ENCODE data around the gene SEC22A. TPM values are rescaled to one million over a fixed set of nuclear protein-coding genes. Genes with fewer than 3 reads are reported as not detected.

Gene SEC22A
- total RNA-seq, 2 donors from 2014 or later: 26.8 to 34.9 TPM

DNA sequence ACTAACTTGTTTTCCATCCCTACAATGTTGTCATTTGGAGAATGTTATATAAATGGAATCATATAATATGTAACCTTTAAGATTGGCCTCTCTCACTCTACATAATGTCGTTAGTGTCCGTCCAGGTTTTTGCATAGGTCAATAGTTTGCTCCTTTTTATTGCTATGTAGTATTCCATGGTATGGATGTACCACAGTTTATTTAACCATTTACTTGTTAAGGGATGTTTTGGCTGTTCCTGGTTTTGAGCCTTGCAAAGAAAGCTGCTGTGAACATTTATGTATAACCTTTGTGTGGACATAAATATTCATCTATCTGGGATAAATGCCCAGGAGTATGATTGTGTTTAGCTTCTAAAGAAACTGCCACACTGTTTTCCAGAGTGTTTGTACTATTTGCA, 34.1 kb upstream of the SEC22A start:
- Histone ChIP-seq H3K36me3 (no peaks in the 10 kb centered on the region), H3K9me3 (no peaks in the 10 kb centered on the region), H3K27me3 (replicated peaks; ENCODE audit: insufficient read depth) (no peaks in the 10 kb centered on the region), H3K4me3 (no peak overlapping the region), H3K4me1 (replicated peaks) (no peaks in the 10 kb centered on the region), H3K27ac (no peak overlapping the region)
- TF ChIP-seq, protein P1, sequence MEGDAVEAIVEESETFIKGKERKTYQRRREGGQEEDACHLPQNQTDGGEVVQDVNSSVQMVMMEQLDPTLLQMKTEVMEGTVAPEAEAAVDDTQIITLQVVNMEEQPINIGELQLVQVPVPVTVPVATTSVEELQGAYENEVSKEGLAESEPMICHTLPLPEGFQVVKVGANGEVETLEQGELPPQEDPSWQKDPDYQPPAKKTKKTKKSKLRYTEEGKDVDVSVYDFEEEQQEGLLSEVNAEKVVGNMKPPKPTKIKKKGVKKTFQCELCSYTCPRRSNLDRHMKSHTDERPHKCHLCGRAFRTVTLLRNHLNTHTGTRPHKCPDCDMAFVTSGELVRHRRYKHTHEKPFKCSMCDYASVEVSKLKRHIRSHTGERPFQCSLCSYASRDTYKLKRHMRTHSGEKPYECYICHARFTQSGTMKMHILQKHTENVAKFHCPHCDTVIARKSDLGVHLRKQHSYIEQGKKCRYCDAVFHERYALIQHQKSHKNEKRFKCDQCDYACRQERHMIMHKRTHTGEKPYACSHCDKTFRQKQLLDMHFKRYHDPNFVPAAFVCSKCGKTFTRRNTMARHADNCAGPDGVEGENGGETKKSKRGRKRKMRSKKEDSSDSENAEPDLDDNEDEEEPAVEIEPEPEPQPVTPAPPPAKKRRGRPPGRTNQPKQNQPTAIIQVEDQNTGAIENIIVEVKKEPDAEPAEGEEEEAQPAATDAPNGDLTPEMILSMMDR (IDR thresholded peaks at IDR 0.05): no peak
- TF ChIP-seq POLR2AphosphoS5 (IDR thresholded peaks at IDR 0.05) (no peak), POLR2A (IDR thresholded peaks at IDR 0.05) (no peak)
- WGBS: 94% methylated on average over 2 of the region's 2 CpGs
- intact Hi-C loops (cut with DNase I): no loop called here
- no peak for DNase-seq (ENCODE audit: low spot score)

DNA sequence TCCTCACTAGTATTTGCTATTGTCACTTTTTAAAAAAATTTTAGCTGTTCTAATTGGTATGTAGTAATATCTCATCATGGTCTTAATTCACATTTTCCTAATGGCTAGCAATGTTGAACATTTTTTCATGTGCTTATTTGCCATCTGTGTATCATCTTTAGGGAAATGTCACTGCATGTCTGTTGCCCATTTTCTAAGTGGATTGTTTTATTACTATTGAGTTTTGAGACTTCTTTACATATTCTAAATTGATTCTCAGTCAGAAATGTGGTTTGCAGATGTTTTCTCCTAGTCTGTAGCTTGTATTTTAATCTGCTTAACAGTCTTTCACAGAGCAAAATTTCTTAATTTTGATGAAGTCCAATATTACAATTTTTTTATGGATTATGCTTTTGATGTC, 33.6 kb upstream of the SEC22A start:
- intact Hi-C loops (cut with DNase I): no loop called here
- no peak for DNase-seq (ENCODE audit: low spot score)
- Histone ChIP-seq H3K27ac (no peak overlapping the region), H3K4me3 (no peak overlapping the region), H3K9me3 (no peaks in the 10 kb centered on the region), H3K4me1 (replicated peaks) (no peaks in the 10 kb centered on the region), H3K36me3 (no peaks in the 10 kb centered on the region), H3K27me3 (replicated peaks; ENCODE audit: insufficient read depth) (no peaks in the 10 kb centered on the region)
- TF ChIP-seq, protein P1 (IDR thresholded peaks at IDR 0.05): no peak
- TF ChIP-seq POLR2A (IDR thresholded peaks at IDR 0.05): no peak

DNA sequence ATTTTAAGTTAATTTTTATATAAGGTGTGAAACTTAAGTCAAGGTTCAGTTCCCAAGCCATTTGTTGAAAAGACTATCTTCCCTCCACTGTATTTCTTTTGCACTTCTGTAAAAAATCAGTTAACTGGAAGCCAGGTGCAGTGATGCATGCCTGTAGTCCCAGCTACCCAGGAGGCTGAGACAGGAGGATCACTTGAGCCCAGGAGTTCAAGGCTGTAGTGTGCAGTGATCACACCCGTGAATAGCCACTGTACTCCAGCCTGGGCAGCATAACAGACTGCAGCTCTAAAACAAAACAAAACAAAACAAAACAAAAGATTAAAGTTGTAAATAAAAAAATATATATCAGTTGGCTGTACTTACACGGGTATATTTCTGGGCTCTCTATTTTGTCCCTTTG, 33.1 kb upstream of the SEC22A start:
- no peak for TF ChIP-seq POLR2A (IDR thresholded peaks at IDR 0.05)
- TF ChIP-seq, protein P1 (IDR thresholded peaks at IDR 0.05): no peak
- no peak for TF ChIP-seq POLR2AphosphoS5 (IDR thresholded peaks at IDR 0.05)
- Histone ChIP-seq H3K27me3 (replicated peaks; ENCODE audit: insufficient read depth) (no peaks in the 10 kb centered on the region), H3K27ac (no peak overlapping the region), H3K4me1 (replicated peaks) (no peaks in the 10 kb centered on the region), H3K9me3 (no peaks in the 10 kb centered on the region), H3K36me3 (no peaks in the 10 kb centered on the region), H3K4me3 (no peak overlapping the region)
- DNase-seq (ENCODE audit: low spot score): no peak
- WGBS: 54% methylated on average over 2 of the region's 2 CpGs
- intact Hi-C loops (cut with DNase I): no loop called here

DNA sequence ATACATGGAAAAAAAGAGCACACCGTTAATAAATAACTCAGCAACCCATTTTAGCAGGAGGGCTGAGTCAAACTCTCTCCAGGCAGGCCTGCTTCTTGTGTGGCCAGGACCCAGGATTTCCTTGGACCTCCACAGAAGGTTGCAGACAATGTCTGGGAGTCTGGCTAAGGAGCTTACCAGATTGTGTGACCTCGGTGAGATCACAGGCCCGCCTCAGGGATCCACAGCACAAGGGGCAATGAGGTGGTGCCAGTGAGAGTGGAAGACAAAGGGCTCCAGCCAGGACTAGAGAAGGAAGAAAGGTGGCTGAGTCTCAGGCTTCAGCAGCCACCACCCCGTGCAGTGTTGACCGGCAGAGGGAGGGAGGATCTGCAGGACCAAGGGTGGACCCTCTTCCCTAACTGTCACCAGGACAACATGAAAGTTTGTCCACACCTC, 32.2 kb upstream of the SEC22A start:
- Histone ChIP-seq H3K27ac (no peak overlapping the region), H3K4me3 (no peak overlapping the region), H3K27me3 (replicated peaks; ENCODE audit: insufficient read depth) (no peaks in the 10 kb centered on the region)

DNA sequence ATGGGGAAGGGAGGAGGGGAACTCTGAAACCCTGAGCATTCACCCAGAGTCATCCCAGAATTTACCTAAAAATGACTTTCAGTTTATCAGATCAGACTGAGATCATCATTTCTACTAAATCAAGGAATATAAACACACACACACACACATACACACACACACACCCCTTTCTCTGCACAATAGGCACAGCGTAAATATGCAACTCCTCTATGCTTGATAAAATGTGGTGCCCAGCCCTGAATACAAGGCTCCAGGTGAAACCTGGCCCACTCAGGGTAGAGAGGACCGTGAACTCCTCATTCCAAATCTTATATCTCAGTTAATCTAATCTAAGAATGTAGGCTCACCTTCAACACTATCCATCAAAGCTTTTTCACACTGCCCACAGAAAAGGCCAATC, 31.8 kb upstream of the SEC22A start:
- no peak for DNase-seq (ENCODE audit: low spot score)
- Histone ChIP-seq H3K9me3 (no peaks in the 10 kb centered on the region), H3K27ac (no peak overlapping the region), H3K27me3 (replicated peaks; ENCODE audit: insufficient read depth) (no peaks in the 10 kb centered on the region), H3K4me1 (replicated peaks) (no peaks in the 10 kb centered on the region), H3K36me3 (no peaks in the 10 kb centered on the region), H3K4me3 (no peak overlapping the region)
- intact Hi-C loops (cut with DNase I): no loop called here
- WGBS: 42% methylated on average over 2 of the region's 2 CpGs
- TF ChIP-seq, protein P1 (IDR thresholded peaks at IDR 0.05): no peak
- no peak for TF ChIP-seq POLR2AphosphoS5 (IDR thresholded peaks at IDR 0.05)
- no peak for TF ChIP-seq POLR2A (IDR thresholded peaks at IDR 0.05)

More for the DNA sequence above, 32.2 kb upstream of the SEC22A start:
- no peak for TF ChIP-seq POLR2A (IDR thresholded peaks at IDR 0.05)
- TF ChIP-seq POLR2AphosphoS5 (IDR thresholded peaks at IDR 0.05): no peak
- TF ChIP-seq, protein P1 (IDR thresholded peaks at IDR 0.05): no peak
- Histone ChIP-seq H3K4me1 (replicated peaks) (no peaks in the 10 kb centered on the region), H3K36me3 (no peaks in the 10 kb centered on the region), H3K9me3 (no peaks in the 10 kb centered on the region)
- intact Hi-C loops (cut with DNase I): no loop called here
- DNase-seq (ENCODE audit: low spot score): no peak
- 50% methylated on average over 5 of the region's 5 CpGs for WGBS

Measured in prostate gland (tissue), 2 donors.